C1 segment of cervical spinal cord (tissue), 14 donors: ENCODE results near the gene SELENOO.

ENCODE experiments used
- DNase-seq, 14 donors: peaks; one replicate each; lab custom pipeline; 2025; lab: John Stamatoyannopoulos, UW

Gene SELENOO

DNA sequence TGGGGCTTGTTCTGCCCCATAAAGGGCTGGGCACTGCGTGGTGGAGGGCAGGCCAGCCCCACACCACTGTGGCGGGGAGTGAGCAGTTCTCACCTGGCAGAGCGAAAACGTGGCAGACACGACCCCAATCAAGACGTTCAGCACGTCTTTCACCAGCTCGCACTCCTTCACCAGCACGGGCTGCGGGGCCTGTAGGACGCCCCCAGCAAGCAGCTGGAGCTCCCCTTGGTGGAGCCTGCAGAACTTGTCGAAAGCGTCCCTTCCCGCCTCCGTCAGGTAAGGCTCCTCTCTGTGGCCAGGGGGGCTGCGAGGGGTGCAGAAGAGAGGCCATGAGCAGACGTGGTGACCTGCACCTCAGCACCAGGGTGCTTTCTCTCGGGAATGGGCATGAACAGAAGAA lies 32.4 kb downstream of the SELENOO start:
- no peak for DNase-seq

DNA sequence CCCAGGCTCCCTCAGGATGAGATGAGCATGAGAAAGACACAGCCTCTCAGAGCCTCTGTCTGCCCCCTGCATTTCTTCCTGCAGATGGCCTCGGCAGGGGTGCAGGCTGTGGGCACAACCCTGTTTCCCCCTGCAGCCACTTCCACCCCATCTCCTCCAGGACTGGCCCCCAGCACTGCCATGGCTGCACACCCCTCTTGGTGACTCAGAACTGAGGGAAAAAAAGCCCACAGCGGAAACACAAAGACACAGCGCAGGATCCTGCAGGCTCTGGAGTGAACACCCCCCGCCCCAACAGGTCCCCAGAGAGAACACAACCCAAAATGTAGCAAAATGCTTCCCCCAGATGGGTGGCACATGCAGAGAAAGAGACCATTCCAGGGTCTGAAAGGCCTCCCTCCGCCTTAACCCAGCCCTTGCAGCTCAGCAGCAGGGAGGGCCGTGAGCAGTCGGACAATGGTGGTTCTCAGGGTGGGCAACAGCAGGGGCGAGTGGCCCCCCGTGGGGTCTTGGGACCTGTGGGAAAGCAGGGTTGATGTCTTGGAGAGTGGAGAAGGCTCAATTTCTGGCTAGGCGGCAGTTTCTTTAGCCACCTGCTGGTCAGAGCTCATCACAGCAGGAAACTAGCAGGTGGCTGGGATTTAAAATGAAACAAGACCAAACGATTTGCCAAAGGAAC lies 36.1 kb downstream of the SELENOO start:
- peak in 1 of 14 donors; percentile 58 for DNase-seq

DNA sequence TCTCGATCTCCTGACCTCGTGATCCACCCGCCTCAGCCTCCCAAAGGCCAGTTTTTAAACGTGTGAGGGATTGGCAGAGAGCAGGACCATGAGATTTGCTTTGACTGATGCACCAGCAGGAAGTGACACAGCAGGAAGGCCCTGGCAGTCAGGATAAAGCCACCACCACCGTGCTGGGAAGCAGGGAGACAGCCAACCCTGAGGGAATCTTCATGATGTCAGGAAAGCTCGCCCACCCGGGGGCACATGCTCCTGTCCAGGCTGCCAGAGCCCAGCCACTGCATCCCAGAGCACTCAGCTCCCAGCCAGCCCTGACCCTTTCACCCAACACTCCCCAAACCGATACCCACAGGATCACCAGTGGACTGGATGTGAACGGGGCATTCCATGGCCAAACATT lies 37.9 kb downstream of the SELENOO start:
- no peak for DNase-seq

DNA sequence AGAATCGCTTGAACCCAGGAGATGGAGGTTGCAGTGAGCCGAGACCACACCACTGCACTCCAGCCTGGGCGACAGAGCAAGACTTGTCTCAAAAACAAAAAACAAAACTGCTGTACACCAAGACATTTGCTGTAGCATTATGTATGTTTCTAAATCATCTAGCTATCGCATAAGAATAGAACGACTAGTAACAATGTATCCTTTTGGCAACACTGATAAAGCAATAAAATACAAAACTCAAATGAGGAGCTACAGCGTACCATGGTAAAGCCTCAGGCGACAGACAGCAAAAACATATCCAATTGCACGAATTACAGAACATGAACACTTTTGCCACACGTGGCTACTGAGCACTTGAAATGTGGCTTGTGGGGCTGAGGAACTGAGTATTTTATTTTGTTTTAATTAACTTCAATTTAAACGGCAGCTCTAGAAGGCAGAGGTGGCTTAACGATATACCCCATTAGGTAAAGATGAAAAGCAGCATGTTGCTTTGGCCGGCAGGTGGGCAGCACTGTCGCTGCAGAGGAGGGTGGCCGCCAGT lies 41.7 kb downstream of the SELENOO start:
- DNase-seq: no peak

DNA sequence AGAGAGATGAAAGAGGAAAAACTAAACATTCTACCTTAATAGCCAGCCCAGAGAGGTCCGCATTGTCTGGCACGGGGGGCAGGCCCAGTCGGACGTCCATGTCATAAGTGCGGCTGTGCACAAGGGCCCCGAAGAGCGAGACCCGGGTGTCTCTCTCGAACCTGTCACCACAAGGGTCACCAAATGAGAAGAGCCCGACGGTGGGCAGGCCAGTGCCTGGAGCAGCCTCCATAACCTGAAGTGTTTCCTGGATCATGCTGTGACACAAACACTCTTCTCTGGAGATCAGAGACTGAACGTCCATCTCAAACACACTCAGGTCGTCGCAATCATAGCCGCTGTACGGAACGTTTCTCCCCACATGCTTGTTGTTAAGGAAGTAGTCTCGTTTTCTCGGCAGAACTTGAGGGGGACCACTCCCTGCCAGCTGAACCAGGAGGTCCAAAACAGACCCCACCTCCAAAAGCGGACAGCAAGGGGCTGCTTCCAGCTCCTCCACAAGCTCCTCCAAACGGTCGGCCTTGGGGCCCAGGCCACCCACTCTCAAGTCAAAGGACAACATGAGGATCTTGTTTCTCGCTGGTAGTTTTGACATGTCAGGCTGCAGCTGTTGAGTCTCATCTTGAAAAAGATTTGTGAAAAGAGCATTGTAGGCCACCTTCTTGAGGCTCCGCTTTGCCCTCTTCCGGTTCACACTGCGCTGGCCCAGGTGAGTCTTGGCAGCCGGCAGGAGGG lies 43.0 kb downstream of the SELENOO start:
- DNase-seq: no peak

DNA sequence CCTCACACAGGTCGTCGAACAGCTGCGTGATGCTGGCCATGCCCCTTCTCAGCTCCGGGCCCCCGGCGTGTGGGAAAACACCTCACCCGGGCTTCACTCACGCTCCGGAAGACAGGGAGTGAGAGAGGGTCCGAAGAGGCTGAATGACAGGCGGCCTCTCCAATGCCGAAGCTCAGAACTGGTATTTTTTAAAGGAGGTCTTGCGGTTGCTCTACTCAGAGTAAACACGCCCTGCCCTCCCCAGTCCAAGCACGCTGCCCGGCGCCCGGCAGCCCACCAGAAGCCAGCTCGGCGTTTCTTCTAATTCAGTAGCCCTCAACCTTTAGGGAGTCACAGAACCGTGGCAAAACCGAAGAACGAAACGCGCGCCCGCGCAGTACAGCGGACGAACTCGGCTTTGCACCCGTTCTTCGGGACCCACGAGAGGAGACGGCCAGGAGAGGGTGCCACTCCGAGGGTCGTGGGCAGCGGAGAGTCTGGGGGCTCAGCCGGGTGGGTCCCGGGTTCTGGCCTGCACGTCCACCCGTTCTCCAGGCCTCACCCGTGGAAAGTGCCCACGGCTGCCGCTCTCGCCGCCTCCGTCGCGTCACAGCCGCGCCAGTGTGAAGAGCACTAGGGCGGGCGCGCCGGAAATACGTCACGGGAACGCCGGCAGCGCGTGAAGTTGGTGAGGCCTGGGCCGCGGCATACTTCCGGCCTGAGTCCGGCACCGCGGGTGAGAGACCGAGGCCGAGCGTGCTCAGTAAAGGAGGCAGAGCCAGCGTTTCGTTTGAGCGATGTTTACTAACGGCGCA lies 43.8 kb downstream of the SELENOO start, which contains the start of gene TUBGCP6:
TUBGCP6 (minus strand) TSS at position 604 of the 794 bp plus-strand sequence; CDS start at position 40, 564 bp downstream.
- peak; percentile 47 to 96 (median 87) for DNase-seq

DNA sequence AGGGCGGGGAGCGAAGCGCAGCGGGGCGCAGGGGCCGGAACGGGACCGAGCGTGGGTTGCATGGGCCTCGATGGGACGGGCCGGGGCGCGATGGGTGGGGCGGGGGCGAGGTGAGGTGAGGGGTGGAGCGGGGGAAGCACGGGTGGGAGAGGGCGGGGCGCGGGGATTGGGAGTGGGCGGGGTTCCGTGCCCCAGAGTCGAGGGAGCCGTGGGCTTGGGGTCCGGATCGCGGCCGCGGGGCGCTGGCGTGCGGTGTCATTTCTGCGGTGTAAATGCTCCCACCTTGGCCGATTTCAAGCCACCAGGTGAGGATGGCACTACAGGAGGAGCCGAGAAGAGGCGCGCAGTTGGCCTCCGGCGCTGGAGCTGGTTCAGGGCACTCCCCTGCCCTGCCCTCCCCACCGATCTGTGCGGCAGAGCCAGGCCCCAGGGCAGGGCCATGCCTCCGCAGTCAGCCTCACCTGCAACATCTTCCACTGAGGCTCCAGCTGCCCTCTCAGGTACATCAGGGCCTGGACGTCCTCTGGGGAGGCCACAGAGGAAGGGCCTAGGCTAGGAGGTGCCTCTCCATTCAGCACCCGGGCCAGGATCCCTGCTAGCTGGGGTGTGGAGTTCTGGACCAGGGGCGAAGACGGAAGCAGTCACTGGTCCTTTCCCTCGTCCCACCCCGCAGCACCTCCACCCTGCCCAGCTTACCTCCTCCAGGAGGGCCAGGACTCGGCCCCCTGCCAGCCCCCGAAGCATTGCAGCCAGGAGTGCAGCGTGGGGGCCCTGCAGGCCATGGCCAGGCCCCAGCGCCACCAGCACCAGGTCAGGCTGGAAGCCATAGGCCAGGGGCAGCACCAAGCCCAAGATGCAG lies 44.6 kb downstream of the SELENOO start:
- DNase-seq: no peak

DNA sequence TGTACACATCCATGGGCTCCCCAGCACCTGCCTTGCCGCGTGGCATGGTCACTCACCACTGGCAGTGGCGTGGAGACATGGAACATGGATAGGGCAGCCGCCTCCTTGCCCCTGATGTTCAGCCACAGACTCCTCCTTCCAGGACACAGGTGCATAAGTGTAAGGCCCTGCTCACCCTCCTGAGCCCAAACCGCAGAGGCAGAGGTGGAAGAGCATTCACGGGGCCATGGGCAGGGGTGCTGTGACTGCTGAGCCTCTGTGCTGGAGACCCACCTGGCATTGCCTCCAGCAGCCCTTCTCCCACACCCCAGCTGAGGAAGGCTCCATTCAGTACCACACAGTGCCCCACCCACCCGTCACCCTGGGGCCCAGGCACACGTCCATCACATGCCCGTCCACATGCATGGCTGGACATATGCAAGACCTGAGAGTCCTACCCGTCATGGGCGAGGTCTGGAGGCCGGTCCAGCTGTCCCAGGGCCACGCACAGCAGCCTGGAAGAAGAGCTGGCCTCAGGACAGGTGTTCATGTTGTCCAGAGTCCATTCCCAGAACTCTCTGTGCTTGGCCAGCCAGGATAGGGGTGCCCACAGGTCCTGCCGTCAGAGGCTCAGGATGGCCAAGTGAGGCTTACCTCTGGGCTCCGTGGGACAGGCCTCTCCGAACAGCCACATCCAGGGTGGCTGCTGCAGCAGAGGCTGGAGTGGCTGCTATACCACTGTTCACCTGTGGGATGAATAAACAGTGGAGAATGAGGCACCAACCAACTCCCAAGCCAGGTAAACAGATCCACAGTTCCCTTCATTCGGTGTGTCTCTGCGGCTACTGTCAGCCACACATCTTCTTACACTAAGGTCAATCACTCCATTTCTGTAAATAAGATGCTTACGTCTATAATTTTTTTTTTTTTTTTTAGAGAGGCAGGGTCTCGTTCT lies 45.7 kb downstream of the SELENOO start:
- DNase-seq: no peak

DNA sequence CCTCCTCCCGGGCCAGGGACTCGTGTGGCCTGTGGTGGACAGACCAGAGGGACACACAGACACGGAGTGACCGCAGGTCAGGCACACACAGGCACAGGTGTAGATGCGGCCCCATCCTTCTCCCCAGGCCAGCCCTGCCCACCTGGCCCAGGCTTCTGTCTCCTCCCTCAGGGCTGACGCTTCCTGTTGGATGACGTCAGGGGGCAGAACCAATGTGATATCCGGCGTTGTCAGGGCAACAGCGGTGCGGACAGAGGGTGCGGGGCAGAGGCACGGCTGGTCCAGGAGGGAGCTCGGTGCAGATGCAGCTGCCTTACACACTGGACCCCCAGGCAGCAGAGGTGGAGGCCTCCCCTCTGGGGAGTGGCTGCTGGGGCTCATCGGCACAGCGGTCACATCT lies 46.9 kb downstream of the SELENOO start:
- no peak for DNase-seq

DNA sequence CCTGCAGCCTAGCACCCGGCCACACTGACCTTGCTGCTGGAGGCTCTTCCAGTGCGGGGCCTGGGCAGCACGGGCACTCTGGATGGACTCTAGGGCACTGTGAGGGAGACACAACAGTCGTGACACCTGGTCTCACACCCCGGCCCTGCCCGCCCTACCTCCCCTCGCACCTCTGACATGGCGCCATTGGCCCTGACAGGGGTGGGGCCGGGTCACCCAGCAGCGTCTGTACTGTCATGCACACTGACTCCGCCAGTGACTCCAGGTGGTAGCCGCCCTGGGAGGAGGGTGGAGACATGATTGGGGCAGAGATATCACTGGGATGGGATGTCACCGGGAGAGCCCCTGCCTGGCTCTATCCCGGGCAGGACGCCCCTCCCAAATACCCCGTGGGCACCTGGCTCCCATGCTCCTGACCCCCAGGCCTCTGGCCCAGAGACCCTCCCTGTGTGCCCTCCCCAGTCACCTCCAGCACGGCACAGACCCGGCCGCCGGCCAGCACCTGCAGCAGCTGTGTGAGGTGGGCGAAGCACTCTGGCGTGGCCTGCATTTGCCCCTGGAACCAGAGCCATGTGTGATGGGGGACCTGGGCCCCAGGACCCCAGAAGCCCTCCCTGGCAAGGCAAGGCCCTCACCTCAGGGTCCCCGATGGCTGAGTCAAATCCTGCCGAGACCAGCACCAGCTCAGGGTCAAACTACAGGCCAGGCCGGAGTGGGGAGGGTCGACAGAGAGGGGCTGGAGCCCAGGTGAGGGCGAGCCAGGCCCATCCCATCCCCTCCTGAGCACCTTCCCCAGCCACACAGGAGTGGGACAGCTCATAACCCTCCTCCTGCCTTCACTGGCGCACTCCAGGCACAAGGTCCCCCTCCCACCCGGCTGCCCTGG lies 47.6 kb downstream of the SELENOO start:
- DNase-seq: no peak

DNA sequence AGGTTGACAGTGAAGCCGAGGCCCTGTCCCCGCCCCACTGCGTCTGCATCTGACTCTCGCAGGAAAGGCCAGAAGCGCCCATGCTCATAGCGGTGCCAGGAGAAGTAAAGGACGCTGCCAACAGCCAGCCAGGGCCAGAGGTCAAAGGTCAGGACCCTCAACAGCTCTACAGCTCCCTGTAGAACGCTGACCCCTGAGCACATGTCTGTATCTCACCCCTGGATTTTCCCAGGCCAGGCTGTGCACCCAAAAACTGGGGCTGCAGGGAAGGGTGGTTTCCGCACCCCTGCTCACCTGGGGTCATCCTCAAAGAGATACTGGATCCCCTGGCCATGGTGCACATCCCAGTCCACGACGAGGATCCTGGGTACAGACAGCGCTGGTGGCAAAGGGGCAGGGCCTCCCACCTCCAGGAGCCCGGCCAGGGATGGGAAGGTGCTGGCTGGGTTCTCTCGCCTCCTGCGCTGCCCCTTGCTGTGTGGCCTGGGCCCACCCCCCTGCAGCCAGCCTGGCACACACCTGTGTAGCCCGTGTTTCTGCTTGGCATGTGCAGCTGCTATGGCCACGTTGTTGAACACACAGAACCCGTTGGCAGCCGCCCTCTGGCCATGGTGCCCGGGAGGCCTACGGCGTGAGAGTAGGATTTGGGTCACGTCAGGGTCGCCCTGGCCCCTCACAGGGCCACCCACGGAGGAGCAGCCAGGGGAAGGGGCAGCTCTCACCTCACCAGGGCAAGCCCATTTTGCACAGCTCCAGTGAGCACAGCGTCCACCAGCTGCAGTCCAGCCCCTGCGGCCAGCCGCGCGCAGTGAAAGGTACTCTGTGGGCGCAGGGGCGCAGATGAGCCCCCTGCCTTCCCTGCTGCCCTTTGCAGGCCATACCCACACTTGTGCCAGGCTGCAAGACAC lies 48.8 kb downstream of the SELENOO start:
- DNase-seq: no peak

DNA sequence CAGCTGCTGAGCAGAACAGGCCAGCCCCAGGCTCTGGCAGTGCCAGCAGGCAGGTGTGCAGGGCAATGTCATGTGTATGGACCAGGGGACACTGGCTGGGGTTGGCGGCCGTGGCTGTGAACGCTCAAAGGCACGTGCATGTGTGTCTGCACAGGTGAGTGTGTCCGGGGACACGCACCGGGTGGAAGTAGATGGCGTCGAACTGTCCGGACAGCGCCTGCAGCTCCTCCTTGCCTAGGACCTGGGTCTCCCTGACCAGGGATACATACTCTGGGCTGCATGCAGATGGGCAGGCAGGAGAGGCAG lies 49.4 kb downstream of the SELENOO start:
- DNase-seq: no peak

DNA sequence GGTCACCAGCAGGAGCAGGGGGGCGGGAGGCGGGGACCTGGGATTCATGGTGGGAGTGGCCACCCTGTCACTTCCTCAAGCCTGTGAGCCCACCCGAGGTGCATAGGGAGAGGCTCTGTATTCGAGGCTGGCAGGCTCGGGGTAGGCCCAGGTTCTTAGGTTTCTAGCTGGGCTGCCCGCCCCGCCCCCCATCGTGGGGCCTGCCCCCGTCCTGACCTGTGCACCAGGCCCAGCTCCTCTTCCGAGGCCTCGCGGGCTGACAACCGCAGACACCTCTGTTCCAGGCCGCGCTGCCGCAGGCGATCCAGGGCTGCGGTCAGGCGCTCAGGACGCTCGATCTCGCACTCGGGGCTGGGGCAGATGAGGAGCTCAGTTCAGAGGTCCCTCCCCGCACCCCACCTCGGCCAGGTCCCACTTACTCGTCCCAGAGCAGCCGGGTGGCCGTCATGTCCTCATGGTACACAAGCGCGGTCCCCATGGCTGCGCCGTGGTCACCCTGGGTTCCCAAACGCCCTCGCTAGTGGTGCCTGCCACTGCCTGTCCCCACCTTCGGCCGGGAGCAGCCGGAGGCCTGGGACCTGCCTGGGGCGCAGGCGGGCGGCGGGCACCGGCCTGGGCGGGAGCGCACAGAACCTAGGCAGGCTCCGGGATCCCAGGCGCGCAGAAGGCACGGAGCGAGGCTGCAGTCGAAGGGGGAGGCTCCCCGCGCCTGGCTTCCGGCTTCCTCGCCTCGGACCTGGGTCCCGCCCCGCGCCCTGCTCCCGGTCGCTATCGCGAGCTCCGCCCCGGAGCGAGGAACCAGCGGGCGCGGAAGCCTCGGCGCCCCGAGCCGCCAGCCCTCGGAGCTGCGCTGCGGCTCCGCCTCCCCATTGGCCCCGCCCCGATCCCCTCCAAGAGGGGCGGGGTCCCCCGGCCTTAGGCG lies 50.0 kb downstream of the SELENOO start, which contains the start of gene HDAC10:
HDAC10 (minus strand) TSS at position 711 of the 922 bp plus-strand sequence; CDS start at position 478, 233 bp downstream.
- DNase-seq: peak in 1 of 14 donors; percentile 48

DNA sequence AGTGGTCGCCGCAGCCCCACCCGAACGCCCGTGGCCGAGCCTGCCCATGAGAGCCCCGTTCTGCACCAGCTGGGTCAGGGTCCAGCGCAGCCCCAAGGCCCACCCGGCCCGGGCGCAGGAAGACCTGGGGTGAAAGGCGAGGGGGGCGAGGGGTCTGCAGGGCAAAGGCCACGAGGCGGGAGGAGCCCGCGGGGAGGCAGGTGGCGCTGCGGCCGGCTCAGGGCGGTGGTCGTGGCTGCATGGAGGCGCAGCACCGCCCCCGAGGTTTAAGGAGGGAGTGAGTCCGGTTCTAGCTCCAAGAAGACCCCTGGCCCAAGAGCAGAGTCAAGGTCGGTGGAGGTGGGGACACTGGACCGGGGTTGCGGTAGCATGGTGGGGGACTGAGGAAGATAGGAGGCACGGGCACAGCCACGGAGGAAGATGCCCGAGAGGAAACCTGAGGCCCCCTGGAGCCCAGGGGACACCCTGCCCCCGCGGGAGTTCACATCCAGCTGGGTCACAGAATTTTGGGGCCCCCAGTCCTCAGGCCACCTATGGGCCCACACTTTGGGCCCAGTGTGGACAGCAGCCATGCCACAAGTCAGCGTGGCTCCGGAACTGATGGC lies 50.8 kb downstream of the SELENOO start:
- DNase-seq: no peak

DNA sequence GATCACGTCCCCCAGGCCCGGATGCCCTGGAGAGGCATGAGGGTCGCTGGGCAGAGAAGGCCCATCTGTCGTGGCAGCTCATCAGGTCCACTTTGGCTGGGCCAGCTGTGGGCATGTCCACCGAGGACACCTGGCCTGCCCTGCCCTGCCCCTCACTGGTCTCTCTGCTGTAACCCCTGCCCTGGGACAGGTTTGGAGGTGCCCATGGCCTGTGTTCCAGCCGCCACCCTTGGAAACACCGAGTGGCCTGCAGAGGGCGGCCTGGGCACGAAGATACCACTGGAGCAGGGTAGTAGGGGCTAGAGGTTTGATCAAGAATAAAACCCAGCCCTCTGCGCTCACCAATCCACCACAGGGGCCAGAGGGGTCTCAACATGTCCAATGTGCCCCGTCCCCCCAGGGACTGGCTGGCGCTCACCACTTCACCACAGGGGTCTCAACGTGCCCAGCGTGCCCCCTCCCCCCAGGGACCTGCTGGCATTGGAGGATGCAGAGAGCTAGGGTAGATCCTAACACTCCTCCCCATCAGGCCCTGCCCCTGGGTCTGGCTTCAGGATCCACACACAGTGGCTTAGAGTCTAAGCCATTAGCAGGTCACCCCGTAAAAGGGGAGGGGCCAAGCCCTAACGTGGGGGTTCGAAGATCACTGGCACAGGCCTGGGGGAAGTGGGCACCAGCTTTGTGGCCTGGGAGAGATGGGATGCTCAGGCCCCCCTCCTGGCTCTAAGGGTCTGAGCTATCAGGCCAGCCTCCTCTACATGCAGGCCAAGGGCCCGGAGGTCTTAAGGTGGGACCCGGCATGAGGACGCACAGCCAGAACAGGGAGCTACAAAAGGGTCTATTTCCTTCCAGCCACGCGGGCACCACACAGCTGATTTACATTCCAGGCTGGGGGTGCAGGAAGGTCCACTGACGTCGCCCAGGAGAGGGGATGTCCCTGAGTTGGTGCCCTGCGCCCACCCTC lies 51.6 kb downstream of the SELENOO start:
- peak in 4 of 14 donors; percentile 11 to 58 (median 33) for DNase-seq
